ENCODE measurements around the gene PCSK4.

PCSK4 gene

DNA sequence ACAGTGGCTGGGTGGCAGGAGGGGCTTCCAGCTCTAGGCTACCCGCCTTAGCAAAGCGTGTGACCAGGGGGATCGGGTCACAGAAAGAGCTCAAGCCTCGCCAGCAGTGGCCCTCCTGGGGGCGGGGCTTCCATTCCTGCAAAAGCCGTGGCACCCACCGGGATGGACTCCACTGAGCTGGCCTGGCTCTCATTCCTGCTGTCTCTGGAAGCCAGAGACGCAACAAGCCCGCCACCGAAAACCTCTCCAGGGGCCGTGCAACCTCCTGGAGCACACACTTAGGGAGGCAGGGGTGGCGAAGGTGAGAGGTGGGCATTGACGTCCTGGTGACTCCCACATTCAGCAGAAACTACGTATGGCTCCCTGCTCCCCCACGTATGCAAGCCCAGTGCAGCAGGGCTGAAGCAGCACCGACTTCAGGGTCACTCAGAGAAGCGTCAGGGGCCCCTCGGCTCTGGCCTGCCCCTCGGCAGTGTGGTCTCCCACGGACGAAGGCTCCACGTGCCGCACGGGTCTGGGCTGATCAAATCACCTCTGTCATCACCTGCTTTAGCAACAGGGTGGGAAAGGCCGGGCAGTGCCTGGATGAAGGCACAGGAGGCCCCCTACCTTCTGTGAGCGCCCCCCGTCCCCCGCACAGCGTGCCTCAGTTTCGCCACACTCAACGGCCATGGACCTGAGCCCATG lies 14.3 kb downstream of the PCSK4 start:
- H3K4me1 Mint-ChIP-seq (ENCODE audit: low read depth): peaks cover 13% of the 10 kb centered on the region
- peaks cover 5% of the 10 kb centered on the region for H3K36me3 Mint-ChIP-seq (ENCODE audit: low read depth)
- H3K27ac Mint-ChIP-seq: no peak overlapping the region
- no peaks in the 10 kb centered on the region for H3K9me3 Mint-ChIP-seq
- H3K27me3 Mint-ChIP-seq (ENCODE audit: low read depth): peaks cover 8% of the 10 kb centered on the region
- H3K4me3 Mint-ChIP-seq: no peak overlapping the region

DNA sequence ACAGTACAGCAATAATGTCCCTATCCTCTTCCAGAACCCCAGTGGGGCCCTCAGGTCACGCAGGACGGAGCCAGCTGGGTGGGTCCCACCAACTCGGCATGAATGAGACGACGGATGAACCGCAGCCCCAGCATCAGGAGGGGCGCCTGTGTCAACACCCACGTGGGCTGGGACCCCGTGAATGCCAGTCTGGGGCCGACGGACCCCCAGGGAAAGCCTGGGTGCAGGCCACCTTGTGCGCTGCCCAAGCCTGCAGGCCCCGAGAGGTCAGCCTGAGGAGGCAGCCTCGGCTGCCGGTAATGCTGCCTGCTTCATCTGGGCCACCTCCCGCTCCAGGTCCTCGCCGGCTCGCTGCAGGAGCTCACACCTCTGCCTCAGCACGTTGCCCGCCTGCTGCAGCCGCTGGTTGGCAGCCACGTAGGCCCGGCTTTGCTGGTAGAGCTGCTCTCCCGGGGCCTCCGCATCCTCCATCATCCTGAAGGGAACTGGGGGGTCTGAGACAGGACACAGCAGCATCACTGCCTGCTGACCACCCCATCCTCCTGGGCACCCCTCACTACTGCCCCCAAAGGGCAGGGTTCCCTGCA lies 15.3 kb downstream of the PCSK4 start:
- peaks cover 10% of the 10 kb centered on the region for H3K4me1 Mint-ChIP-seq (ENCODE audit: low read depth)
- H3K36me3 Mint-ChIP-seq (ENCODE audit: low read depth): peaks cover 5% of the 10 kb centered on the region
- H3K27ac Mint-ChIP-seq: no peak overlapping the region
- no peaks in the 10 kb centered on the region for H3K9me3 Mint-ChIP-seq
- peaks cover 8% of the 10 kb centered on the region for H3K27me3 Mint-ChIP-seq (ENCODE audit: low read depth)
- H3K4me3 Mint-ChIP-seq: no peak overlapping the region

GRCh38 chr19:1474011-1474764 lies 16.0 kb downstream of the PCSK4 start:
- H3K27me3 Mint-ChIP-seq (ENCODE audit: low read depth): peaks cover 8% of the 10 kb centered on the region
- H3K27ac Mint-ChIP-seq: no peak overlapping the region

DNA sequence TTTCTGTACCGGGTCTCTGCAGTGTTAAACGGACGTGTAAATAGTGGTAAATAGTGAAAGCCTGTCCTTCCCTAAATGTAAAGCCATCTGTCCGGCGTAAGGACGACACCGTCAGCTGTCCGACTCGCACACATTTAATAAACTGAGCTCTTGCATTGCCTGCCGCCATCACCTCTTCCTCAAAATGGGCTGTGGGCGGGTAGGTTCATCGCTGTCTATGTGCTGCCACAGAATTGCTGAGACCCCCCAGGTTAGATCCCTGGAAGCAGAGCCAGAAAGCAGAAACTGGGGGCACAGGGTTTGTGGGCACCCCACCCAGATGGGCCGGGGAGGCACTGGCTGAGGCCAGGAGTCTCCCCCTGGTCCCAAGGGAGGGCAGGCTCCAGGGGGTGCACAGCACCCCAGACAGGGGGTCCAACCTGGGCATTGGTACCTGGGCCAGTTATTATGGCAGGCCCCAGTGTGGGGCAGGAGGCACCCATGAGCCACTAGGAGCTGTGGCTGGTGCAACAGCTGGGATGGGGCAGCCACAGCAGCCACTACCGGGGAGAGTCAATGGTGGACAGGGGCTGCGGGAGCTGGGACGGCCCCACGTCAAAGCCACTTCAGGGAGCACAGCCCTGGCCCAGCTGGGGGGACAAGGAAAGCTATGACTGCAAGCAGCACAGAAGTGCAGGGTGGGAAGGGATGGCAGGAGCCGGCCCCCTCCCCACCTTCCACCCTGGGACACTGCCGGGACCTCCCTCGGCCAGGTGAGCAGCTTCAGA lies 16.9 kb downstream of the PCSK4 start:
- H3K36me3 Mint-ChIP-seq (ENCODE audit: low read depth): peaks cover 2% of the 10 kb centered on the region
- peaks cover 6% of the 10 kb centered on the region for H3K4me1 Mint-ChIP-seq (ENCODE audit: low read depth)
- H3K4me3 Mint-ChIP-seq: no peak overlapping the region
- no peak overlapping the region for H3K27ac Mint-ChIP-seq
- peaks cover 8% of the 10 kb centered on the region for H3K27me3 Mint-ChIP-seq (ENCODE audit: low read depth)
- H3K9me3 Mint-ChIP-seq: no peaks in the 10 kb centered on the region

More at GRCh38 chr19:1474011-1474764, 16.0 kb downstream of the PCSK4 start:
- Mint-ChIP-seq H3K9me3 (no peaks in the 10 kb centered on the region), H3K4me1 (ENCODE audit: low read depth) (peaks cover 9% of the 10 kb centered on the region), H3K36me3 (ENCODE audit: low read depth) (peaks cover 4% of the 10 kb centered on the region), H3K4me3 (no peak overlapping the region)

DNA sequence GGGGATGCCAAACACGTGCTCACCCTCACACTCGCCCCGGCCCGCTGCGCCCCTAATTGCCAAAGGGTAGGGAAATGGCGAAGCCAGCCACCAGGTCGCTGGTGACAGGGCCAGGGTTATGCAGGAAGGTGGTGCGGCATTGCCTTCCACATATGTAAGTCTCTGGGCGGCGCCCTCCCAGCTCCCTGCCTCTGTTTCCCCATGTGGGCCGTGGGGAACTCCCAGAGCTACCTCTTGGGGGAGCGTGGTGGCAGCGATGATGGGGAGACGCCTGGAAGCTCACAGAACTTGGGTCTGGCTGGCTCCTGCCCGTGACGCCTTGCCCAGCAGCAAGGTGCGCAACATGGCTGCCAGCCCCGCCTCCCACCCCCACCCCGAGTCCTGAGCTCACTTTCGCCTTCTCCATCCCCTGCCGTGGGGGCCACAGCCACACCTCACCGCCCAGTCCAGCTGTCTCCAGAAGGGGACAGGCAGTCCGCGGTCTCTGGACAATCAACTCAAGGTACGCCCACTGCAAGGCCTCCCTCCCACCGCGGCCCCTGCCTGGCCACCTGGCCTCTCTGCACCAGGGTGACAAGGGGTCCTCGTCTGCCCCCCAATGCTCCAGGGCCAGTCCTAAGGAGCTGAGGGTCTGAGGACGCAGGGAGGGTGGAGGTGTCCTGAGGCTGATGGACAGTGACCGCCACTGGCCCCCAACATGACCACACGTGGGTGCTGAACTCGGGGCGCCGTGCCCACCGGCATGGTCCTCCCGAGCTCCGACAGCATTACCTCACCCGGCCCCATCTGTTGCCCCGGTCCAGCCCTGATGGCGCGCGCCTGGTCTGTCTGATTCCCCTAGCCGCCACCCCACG lies 17.7 kb downstream of the PCSK4 start:
- Mint-ChIP-seq H3K4me1 (ENCODE audit: low read depth) (peaks cover 6% of the 10 kb centered on the region), H3K36me3 (ENCODE audit: low read depth) (peaks cover 2% of the 10 kb centered on the region), H3K27ac (no peak overlapping the region), H3K9me3 (no peaks in the 10 kb centered on the region), H3K27me3 (ENCODE audit: low read depth) (peaks cover 8% of the 10 kb centered on the region), H3K4me3 (no peak overlapping the region)

DNA sequence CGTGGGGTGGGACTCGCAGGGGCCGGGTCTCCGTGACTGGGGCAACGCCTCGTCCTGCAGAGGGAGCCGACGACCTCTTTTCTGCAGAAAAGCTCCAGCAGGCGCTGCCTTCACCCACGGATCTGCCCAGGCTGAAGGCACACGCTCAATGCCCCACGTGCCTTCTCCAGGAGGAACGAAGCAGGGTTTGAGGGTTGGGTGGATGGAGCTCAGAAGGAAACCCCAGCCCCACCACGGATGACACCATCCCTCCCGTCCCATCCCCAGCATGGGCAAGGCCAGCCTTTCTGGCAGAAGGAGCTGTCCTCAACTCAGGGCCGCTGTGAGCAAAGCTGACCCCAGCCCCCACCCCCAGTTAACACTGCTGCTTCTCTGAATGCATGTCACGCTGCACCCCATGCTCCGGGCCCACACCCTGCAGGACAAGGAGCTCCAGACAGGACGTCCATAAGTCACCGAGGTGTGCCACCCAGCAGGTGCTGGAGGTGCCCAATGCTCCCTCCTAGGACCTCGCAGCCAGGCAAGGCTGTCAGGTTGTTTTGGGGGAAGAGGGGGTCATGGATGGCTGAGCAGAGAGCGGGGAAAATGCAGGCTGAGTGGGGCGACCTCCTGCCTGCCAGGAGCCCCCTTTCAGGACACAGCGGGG lies 18.5 kb downstream of the PCSK4 start:
- Mint-ChIP-seq H3K27me3 (ENCODE audit: low read depth) (peaks cover 8% of the 10 kb centered on the region), H3K36me3 (ENCODE audit: low read depth) (peaks cover 2% of the 10 kb centered on the region), H3K9me3 (no peaks in the 10 kb centered on the region), H3K4me3 (no peak overlapping the region), H3K27ac (no peak overlapping the region), H3K4me1 (ENCODE audit: low read depth) (peaks cover 2% of the 10 kb centered on the region)

DNA sequence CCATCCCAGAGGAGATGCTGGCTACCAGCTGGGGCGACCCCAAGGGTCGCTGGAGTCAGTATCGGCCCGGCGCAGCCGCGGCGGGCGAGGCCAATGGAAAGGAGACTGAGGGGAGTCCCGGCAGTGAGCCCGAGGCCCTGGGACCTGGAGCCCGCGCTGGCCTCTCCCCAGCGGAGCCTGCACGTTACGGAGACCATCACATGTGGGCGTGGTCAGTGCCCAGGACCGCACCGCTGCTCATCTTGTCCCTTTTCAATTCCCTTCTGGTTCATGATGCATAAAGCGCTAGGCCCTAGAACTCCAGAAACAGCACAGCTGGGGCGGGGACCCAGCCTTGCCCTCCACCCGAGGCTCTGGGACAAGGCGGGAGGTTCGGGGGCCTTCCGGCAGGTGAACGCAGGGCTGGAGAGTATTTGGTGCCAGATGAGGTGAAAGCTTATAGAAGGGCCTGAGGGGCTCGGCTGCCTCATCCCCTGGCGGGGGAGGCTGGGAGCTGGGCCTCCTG lies 19.1 kb downstream of the PCSK4 start:
- H3K27me3 Mint-ChIP-seq (ENCODE audit: low read depth): peaks cover 8% of the 10 kb centered on the region
- peaks cover 2% of the 10 kb centered on the region for H3K36me3 Mint-ChIP-seq (ENCODE audit: low read depth)
- no peaks in the 10 kb centered on the region for H3K9me3 Mint-ChIP-seq
- no peak overlapping the region for H3K27ac Mint-ChIP-seq
- H3K4me1 Mint-ChIP-seq (ENCODE audit: low read depth): peaks cover 2% of the 10 kb centered on the region
- peak overlapping the region; percentile 25 for H3K4me3 Mint-ChIP-seq

- peaks cover 2% of the 10 kb centered on the region for H3K36me3 Mint-ChIP-seq (ENCODE audit: low read depth)
- no peaks in the 10 kb centered on the region for H3K9me3 Mint-ChIP-seq
- H3K4me1 Mint-ChIP-seq (ENCODE audit: low read depth): peaks cover 2% of the 10 kb centered on the region
- H3K27me3 Mint-ChIP-seq (ENCODE audit: low read depth): peaks cover 8% of the 10 kb centered on the region
- peak overlapping the region; percentile 67 for H3K4me3 Mint-ChIP-seq
- no peak overlapping the region for H3K27ac Mint-ChIP-seq
These were observed 19.7 kb downstream of the PCSK4 start for GRCh38 chr19:1470305-1471009.

DNA sequence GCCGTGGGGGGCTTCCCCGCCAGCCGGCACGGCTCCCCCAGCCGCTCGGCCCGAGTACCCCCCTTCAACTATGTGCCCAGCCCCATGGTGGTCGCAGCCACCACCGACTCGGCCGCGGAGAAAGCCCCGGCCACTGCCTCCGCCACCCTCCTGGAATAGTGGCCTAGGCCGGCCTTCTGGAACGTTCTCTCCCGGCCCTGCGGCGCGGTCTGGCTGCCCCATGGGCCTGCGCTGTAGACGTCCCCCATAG lies 20.2 kb downstream of the PCSK4 start:
- Mint-ChIP-seq H3K4me1 (ENCODE audit: low read depth) (peaks cover 2% of the 10 kb centered on the region), H3K27ac (no peak overlapping the region), H3K27me3 (ENCODE audit: low read depth) (peaks cover 8% of the 10 kb centered on the region), H3K9me3 (no peaks in the 10 kb centered on the region), H3K4me3 (peak overlapping the region; percentile 67), H3K36me3 (ENCODE audit: low read depth) (peaks cover 2% of the 10 kb centered on the region)

GRCh38 chr19:1469255-1470054 lies 20.7 kb downstream of the PCSK4 start:
- Mint-ChIP-seq H3K4me1 (ENCODE audit: low read depth) (peaks cover 2% of the 10 kb centered on the region), H3K36me3 (ENCODE audit: low read depth) (peaks cover 2% of the 10 kb centered on the region), H3K4me3 (peak overlapping the region; percentile 67), H3K27me3 (ENCODE audit: low read depth) (peaks cover 8% of the 10 kb centered on the region), H3K27ac (no peak overlapping the region), H3K9me3 (no peaks in the 10 kb centered on the region)

DNA sequence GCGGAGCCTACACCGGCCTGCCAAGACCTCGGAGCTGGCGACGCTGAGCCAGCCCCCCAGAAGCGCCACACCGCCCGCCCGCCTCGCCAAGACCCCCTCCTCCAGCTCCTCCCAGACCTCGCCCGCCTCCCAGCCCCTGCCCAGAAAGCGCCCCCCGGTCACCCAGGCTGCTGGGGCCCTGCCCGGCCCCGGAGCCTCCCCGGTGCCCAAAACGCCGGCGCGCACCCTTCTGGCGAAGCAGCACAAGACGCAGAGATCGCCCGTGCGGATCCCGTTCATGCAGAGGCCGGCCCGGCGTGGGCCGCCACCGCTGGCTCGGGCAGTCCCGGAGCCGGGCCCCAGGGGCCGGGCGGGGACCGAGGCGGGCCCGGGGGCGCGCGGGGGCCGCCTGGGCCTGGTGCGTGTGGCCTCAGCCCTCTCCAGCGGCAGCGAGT lies 21.3 kb downstream of the PCSK4 start:
- H3K9me3 Mint-ChIP-seq: no peaks in the 10 kb centered on the region
- peaks cover 2% of the 10 kb centered on the region for H3K36me3 Mint-ChIP-seq (ENCODE audit: low read depth)
- no peak overlapping the region for H3K4me3 Mint-ChIP-seq
- H3K27ac Mint-ChIP-seq: no peak overlapping the region
- H3K27me3 Mint-ChIP-seq (ENCODE audit: low read depth): peaks cover 8% of the 10 kb centered on the region
- peaks cover 2% of the 10 kb centered on the region for H3K4me1 Mint-ChIP-seq (ENCODE audit: low read depth)

DNA sequence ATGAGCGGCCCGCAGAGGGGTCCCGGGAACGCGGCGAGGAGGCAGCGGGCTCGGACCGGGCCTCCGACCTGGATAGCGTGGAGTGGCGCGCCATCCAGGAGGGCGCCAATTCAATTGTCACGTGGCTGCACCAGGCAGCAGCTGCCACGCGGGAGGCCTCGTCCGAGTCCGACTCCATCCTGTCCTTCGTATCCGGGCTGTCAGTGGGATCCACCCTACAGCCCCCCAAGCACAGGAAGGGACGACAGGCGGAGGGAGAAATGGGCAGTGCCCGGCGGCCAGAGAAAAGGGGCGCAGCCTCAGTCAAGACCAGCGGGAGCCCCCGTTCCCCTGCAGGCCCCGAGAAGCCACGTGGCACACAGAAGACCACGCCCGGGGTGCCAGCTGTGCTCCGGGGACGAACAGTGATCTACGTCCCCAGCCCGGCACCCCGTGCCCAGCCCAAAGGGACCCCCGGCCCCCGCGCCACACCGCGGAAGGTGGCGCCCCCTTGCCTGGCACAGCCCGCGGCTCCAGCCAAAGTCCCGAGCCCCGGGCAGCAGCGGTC lies 21.8 kb downstream of the PCSK4 start:
- Mint-ChIP-seq H3K4me3 (no peak overlapping the region), H3K27ac (no peak overlapping the region), H3K9me3 (no peaks in the 10 kb centered on the region), H3K27me3 (ENCODE audit: low read depth) (peaks cover 8% of the 10 kb centered on the region), H3K36me3 (ENCODE audit: low read depth) (peaks cover under 1% of the 10 kb centered on the region), H3K4me1 (ENCODE audit: low read depth) (peaks cover 2% of the 10 kb centered on the region)

Data from T-helper 1 cell treated with Interleukin-12 subunit alpha and Interleukin-12 subunit beta and Interleukin-4 antibody, amounts not matched to agents 30 μg/mL and 1 μg/mL, for 36 hours (primary cell).